Measurements from ENCODE around the gene TLE7. TPM values are rescaled to one million over a fixed set of nuclear protein-coding genes. Genes with fewer than 3 reads are reported as not detected.
A peak's percentile ranks its signal among the peaks of the same experiment; 100 is the strongest.

The TLE7 gene
- total and polyA plus RNA-seq, 2 of the 4 experiments (the other 2 are of a cell fraction), result not detected

DNA sequence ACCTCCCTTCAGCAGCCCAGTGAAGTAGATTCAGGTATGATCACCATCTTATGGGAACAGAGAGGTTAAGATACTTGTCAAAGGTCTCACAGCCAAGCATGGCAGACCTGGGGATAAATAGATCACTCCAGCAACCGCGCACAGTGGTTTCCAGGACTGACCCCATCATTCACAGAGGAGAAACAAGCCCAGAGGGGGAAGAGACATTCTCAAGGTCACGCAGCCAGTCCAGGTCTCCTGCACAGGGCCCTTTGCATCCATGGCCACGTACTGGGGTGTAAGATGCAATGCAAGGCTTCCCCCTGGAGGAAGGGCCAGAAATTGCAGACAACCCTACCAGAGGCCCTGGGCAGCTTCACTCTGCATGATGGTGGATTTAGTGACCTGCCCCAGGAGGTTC lies 19.9 kb downstream of the TLE7 start:
- no peak for TF ChIP-seq CHD1 (IDR thresholded peaks at IDR 0.05; ENCODE audit: low read depth, low read length)
- TF ChIP-seq, protein P1, sequence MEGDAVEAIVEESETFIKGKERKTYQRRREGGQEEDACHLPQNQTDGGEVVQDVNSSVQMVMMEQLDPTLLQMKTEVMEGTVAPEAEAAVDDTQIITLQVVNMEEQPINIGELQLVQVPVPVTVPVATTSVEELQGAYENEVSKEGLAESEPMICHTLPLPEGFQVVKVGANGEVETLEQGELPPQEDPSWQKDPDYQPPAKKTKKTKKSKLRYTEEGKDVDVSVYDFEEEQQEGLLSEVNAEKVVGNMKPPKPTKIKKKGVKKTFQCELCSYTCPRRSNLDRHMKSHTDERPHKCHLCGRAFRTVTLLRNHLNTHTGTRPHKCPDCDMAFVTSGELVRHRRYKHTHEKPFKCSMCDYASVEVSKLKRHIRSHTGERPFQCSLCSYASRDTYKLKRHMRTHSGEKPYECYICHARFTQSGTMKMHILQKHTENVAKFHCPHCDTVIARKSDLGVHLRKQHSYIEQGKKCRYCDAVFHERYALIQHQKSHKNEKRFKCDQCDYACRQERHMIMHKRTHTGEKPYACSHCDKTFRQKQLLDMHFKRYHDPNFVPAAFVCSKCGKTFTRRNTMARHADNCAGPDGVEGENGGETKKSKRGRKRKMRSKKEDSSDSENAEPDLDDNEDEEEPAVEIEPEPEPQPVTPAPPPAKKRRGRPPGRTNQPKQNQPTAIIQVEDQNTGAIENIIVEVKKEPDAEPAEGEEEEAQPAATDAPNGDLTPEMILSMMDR (conservative IDR thresholded peaks at IDR 0.05; ENCODE audit: low read depth, low read length), result peak; percentile 15; the same call in 1 of the 2 replicates
- POLR2A ChIA-PET (ENCODE audit: unreplicated experiment), result no interaction called here
- Histone ChIP-seq H3K4me3 (ENCODE audit: insufficient read depth, low read depth, low read length) (no peak overlapping the region), H3K9ac (ENCODE audit: low read depth, low read length) (no peak overlapping the region), H2AK9ac (replicated peaks; ENCODE audit: low read depth, low read length, poor library complexity) (no peak overlapping the region), H3K79me1 (ENCODE audit: low read depth in 1 of 2, low read length in 2 of 2) (no peaks in the 10 kb centered on the region), H2BK15ac (ENCODE audit: low read depth, low read length) (no peak overlapping the region), H2AFZ (replicated peaks; ENCODE audit: low read length, poor library complexity) (no peak overlapping the region), H3K36me3 (ENCODE audit: control insufficient read depth, insufficient read depth, low read length) (no peaks in the 10 kb centered on the region), H3K56ac (ENCODE audit: extremely low read depth, insufficient read depth, low read length) (no peak overlapping the region), H3K27ac (ENCODE audit: insufficient read depth, low read length) (no peak overlapping the region), H2BK5ac (ENCODE audit: low read depth, low read length, poor library complexity, severe bottlenecking) (no peak overlapping the region), H3K23ac (ENCODE audit: low read depth, low read length) (no peak overlapping the region), H3K4ac (ENCODE audit: low read depth, low read length) (no peak overlapping the region), H3K18ac (ENCODE audit: low read depth, low read length) (no peak overlapping the region), H3K27me3 (ENCODE audit: control insufficient read depth, insufficient read depth, low read length) (peaks cover 18% of the 10 kb centered on the region; the same call in 1 of the 2 replicates), H3K14ac (replicated peaks; ENCODE audit: low read depth, low read length) (no peak overlapping the region), H3K4me2 (ENCODE audit: low read depth, low read length) (no peak overlapping the region), H2BK20ac (ENCODE audit: low read depth, low read length) (no peak overlapping the region), H3K9me1 (ENCODE audit: insufficient read depth, low read length) (no peaks in the 10 kb centered on the region), H3K4me1 (ENCODE audit: control insufficient read depth, insufficient read depth, low read length) (no peaks in the 10 kb centered on the region), H2AK5ac (ENCODE audit: low read depth, low read length) (no peak overlapping the region), H3K9me3 (ENCODE audit: control insufficient read depth, insufficient read depth, low read length) (no peaks in the 10 kb centered on the region), H2BK120ac (ENCODE audit: low read depth, low read length) (no peak overlapping the region), H4K8ac (ENCODE audit: low read depth in 2 of 2, low read length in 2 of 2) (no peak overlapping the region), H4K20me1 (ENCODE audit: insufficient read depth, low read length) (no peaks in the 10 kb centered on the region), H4K5ac (ENCODE audit: low read depth, low read length) (no peak overlapping the region), H4K91ac (ENCODE audit: insufficient read depth, low read depth, low read length) (no peak overlapping the region)
- no peak for DNase-seq
- no peak for ATAC-seq (ENCODE audit: low read depth)
- dilution Hi-C loops (cut with HindIII; ENCODE audit: low sequenced_read_pairs, unreplicated experiment), result no loop called here
- in situ Hi-C loops (cut with MboI; ENCODE audit: low sequenced_read_pairs), result no loop called here
- CTCF ChIA-PET, result no interaction called here
- no CpG with 5 or more reads among the region's 4 CpGs for WGBS, 2 experiments (ENCODE audit: extremely low coverage in 2 of 2, insufficient read length in 1 of 2)
- intact Hi-C loops (cut with micrococcal nuclease), result no loop called here
- no TSS peak for BruUV-seq (replicated peaks)
